ENCODE measurements around the gene FCSK.

Gene FCSK

DNA sequence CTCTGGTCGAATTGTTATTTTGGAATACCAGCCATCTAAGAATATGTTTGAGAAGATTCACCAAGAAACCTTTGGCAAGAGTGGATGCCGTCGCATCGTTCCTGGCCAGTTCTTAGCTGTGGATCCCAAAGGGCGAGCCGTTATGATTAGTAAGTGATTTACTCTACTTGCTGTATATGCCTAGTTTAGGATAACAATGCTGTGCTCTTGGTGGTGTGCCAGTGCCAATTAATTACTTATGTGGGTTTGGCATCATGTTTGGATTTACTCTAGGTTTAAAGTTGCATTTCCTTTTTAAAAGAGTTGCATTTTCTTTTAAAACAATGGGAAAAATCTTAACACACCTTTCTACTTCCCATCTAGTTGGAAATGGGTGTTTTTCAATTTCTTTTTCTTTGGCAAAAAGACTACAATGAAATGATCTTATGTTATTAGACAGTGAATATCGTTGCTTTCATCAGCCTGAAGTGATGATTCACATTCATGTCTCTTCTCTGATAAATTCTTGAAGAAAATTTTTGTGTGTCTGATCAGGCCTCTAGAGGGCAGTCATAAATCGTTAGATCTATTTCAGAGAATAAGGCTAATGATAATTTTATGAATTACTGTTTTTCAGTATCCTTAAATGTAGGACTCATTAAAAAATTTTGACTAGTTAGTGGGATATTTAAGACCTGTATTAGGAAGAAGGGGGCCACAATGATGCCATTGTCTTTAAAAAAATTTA, 74.8 kb downstream of the FCSK start:
- no peak for TF ChIP-seq ZBTB7A (IDR thresholded peaks at IDR 0.05; ENCODE audit: low read depth)
- no peak for TF ChIP-seq EP300 (IDR thresholded peaks at IDR 0.05; ENCODE audit: borderline replicate concordance)
- TF ChIP-seq, protein P1, sequence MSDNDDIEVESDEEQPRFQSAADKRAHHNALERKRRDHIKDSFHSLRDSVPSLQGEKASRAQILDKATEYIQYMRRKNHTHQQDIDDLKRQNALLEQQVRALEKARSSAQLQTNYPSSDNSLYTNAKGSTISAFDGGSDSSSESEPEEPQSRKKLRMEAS (IDR thresholded peaks at IDR 0.05): no peak
- TF ChIP-seq YY1 (IDR thresholded peaks at IDR 0.05; ENCODE audit: low read depth): no peak
- TF ChIP-seq TCF12 (IDR thresholded peaks at IDR 0.05; ENCODE audit: low read depth): no peak
- TF ChIP-seq TEAD4 (IDR thresholded peaks at IDR 0.05): no peak
- no peak for TF ChIP-seq FOXM1 (IDR thresholded peaks at IDR 0.05; ENCODE audit: borderline replicate concordance, low read depth)
- TF ChIP-seq, protein P2, sequence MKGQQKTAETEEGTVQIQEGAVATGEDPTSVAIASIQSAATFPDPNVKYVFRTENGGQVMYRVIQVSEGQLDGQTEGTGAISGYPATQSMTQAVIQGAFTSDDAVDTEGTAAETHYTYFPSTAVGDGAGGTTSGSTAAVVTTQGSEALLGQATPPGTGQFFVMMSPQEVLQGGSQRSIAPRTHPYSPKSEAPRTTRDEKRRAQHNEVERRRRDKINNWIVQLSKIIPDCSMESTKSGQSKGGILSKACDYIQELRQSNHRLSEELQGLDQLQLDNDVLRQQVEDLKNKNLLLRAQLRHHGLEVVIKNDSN (IDR thresholded peaks at IDR 0.05): no peak
- no peak for TF ChIP-seq NFIC (IDR thresholded peaks at IDR 0.05)
